C4-2B (cell line): Measurements from ENCODE around the gene CSDE1.

ENCODE experiments used
- ZFX ChIP-seq: fragments of 450-650 bp; IDR thresholded peaks from 2 replicates; pipeline ENCODE4 v1.6.1; 2017
- TF ChIP-seq, protein P1 (sequence below): fragments of 450-650 bp; conservative IDR thresholded peaks from 2 replicates; pipeline ENCODE4 v1.5.1; 2017; ENCODE audit warnings: mild to moderate bottlenecking

- TF ChIP-seq, protein P1, sequence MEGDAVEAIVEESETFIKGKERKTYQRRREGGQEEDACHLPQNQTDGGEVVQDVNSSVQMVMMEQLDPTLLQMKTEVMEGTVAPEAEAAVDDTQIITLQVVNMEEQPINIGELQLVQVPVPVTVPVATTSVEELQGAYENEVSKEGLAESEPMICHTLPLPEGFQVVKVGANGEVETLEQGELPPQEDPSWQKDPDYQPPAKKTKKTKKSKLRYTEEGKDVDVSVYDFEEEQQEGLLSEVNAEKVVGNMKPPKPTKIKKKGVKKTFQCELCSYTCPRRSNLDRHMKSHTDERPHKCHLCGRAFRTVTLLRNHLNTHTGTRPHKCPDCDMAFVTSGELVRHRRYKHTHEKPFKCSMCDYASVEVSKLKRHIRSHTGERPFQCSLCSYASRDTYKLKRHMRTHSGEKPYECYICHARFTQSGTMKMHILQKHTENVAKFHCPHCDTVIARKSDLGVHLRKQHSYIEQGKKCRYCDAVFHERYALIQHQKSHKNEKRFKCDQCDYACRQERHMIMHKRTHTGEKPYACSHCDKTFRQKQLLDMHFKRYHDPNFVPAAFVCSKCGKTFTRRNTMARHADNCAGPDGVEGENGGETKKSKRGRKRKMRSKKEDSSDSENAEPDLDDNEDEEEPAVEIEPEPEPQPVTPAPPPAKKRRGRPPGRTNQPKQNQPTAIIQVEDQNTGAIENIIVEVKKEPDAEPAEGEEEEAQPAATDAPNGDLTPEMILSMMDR, result no peak
- TF ChIP-seq ZFX, result no peak
Measured at GRCh38 chr1:114691061-114691460, 66.7 kb downstream of the CSDE1 start.
